ENCODE data around the gene LMCD1. TPM values are rescaled to one million over a fixed set of nuclear protein-coding genes. Genes with fewer than 3 reads are reported as not detected.

The LMCD1 gene
- total RNA-seq = 4.6 TPM

GRCh38 chr3:8501371-8502131 is at the start of gene LMCD1:
Gene LMCD1 (plus strand): TSS chr3:8501823. CDS start chr3:8501939, 116 bp downstream.

Other genes starting within 250 kb of the LMCD1 start
- 0.69 TPM for gene SSUH2, start 143.0 kb downstream of the LMCD1 start, total RNA-seq
- not detected for gene CAV3, start 232.0 kb downstream of the LMCD1 start, total RNA-seq